K562 (cell line): ENCODE measurements around the gene SPRED2.

Source experiments
- FOXK2 ChIP-seq, 2 experiments: fragments of 450-650 bp; IDR thresholded peaks in 1 of 2; conservative IDR thresholded peaks in 1 of 2; 2 replicates each; pipeline ENCODE4 v1.6.1; 2016; ENCODE audit warnings: low read depth in 2 of 2, mild to moderate bottlenecking in 1 of 2
- MIER1 ChIP-seq: fragments of 450-650 bp; IDR thresholded peaks from 2 replicates; pipeline ENCODE4 v1.6.1; 2016; ENCODE audit warnings: antibody characterized with exemption, mild to moderate bottlenecking, low read depth
- RAD21 ChIP-seq, 2 experiments: fragments of 250-450 bp in 1 of 2; fragments of 450-650 bp in 1 of 2; sonication (Bioruptor Pico) in 1 of 2; formaldehyde crosslinking in 1 of 2; IDR thresholded peaks in 1 of 2; conservative IDR thresholded peaks in 1 of 2; 2 replicates each; pipeline versions ENCODE4 v1.4.0 to v1.8.0; 2020 to 2022; ENCODE audit warnings: mild to moderate bottlenecking in 2 of 2, moderate library complexity in 1 of 2
- TF ChIP-seq, protein P1 (sequence below): sonication (generic); formaldehyde crosslinking; IDR thresholded peaks from 2 replicates; pipeline ENCODE4 v1.9.0; 2022; ENCODE audit warnings: mild to moderate bottlenecking, missing genetic modification reagents
- TF ChIP-seq, protein P2 (sequence below): sonication (generic); formaldehyde crosslinking; IDR thresholded peaks from 2 replicates; pipeline ENCODE4 v1.5.0; 2020; ENCODE audit warnings: missing genetic modification reagents

DNA sequence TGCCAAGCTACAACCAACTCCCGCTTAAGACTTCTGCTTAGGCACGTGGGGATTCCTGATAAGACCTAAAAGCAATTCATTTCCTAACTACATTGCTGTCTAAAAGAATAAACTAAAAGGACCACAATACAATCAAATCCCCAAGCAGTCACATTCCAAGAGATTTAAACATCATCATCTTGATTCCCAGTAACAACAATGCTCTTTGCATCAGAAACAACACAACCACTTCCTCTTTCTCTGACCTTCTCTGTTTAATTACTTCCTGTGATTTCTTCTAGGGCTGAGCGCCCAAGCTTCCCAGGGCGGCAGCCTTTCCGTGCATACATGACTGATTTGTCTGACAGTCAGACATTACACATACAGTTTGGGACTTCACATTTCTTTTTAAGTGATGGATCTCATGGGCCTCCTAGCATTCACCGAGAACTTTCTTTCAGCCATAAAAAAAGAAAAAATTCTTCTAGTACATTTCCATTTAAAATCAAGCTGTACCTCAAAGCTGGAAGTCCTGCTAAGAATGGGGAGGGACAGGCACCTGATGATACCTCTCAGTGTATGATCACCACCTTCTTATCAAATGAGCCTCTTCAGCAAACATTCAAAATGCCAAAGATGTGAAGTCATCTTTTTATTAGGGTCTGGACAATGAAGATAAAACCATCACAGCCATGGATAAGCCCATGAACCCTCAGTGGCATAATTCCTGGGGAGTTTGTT is 11.5 kb downstream of the SPRED2 start:
- TF ChIP-seq MIER1: no peak
- TF ChIP-seq, protein P1, sequence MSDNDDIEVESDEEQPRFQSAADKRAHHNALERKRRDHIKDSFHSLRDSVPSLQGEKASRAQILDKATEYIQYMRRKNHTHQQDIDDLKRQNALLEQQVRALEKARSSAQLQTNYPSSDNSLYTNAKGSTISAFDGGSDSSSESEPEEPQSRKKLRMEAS (CRISPR knock-in tag): no peak
- TF ChIP-seq FOXK2 (conservative IDR thresholded peaks at IDR 0.05 in 1 of 2, IDR thresholded peaks at IDR 0.05 in 1 of 2; ENCODE audit: low read depth in 2 of 2): peak; percentile 47 to 77; a peak in 3 of 4 replicates
- TF ChIP-seq, protein P2, sequence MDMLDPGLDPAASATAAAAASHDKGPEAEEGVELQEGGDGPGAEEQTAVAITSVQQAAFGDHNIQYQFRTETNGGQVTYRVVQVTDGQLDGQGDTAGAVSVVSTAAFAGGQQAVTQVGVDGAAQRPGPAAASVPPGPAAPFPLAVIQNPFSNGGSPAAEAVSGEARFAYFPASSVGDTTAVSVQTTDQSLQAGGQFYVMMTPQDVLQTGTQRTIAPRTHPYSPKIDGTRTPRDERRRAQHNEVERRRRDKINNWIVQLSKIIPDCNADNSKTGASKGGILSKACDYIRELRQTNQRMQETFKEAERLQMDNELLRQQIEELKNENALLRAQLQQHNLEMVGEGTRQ (CRISPR knock-in tag): no peak
- TF ChIP-seq RAD21 (CRISPR knock-in tag; conservative IDR thresholded peaks at IDR 0.05 in 1 of 2, IDR thresholded peaks at IDR 0.05 in 1 of 2): no peak
